Thymus (tissue), 11 donors: ENCODE results near the gene ADAM15. TPM values are rescaled to one million over a fixed set of nuclear protein-coding genes. Genes with fewer than 3 reads are reported as not detected.

Experiments
- DNase-seq, 9 donors: peaks; one replicate each; pipeline ENCODE4 v3.0.0-alpha.2; 2013; ENCODE audit warnings: low spot score in 9 of 9, low read depth in 6 of 9, missing footprints in 1 of 9
- H3K27ac ChIP-seq, 2 donors: one replicate each; pipeline ENCODE4 v1.5.1; 2013; ENCODE audit warnings: control low read depth in 1 of 2, low read depth in 1 of 2, low read length in 1 of 2, mild to moderate bottlenecking in 1 of 2, moderate library complexity in 1 of 2
- H3K27me3 ChIP-seq, 2 donors: one replicate each; pipeline ENCODE4 v1.5.1; 2013; ENCODE audit warnings: low read length in 1 of 2; ENCODE audit not compliant: control insufficient read depth in 2 of 2, insufficient read depth in 1 of 2
- H3K36me3 ChIP-seq, 2 donors: one replicate each; pipeline ENCODE4 v1.5.1; 2013; ENCODE audit warnings: low read length in 1 of 2, mild to moderate bottlenecking in 1 of 2, moderate library complexity in 1 of 2; ENCODE audit not compliant: control insufficient read depth in 2 of 2, insufficient read depth in 2 of 2
- H3K4me1 ChIP-seq, 2 donors: one replicate each; pipeline ENCODE4 v1.5.1; 2013; ENCODE audit warnings: low read length in 2 of 2; ENCODE audit not compliant: control insufficient read depth in 2 of 2, insufficient read depth in 2 of 2
- H3K4me3 ChIP-seq, 2 donors: one replicate each; pipeline ENCODE4 v1.5.1; 2013; ENCODE audit warnings: low read length in 2 of 2, control low read depth in 1 of 2, mild to moderate bottlenecking in 1 of 2
- H3K9me3 ChIP-seq, 2 donors: one replicate each; pipeline ENCODE4 v1.5.1; 2013; ENCODE audit warnings: low read length in 1 of 2, mild to moderate bottlenecking in 1 of 2; ENCODE audit not compliant: control insufficient read depth in 2 of 2, insufficient read depth in 1 of 2
- WGBS: extraction: QIAGEN DNeasy Blood & Tissue Kit; methylation state at CpG from one replicate; pipeline ENCODE4 v1.1.7; 2013; 5-methylcytosine and 5-hydroxymethylcytosine counted together
- polyA plus RNA-seq: library from polyadenylated mRNA; stranded (reverse); fragments of 200-250 nt; gene quantifications from one replicate; pipeline ENCODE4 v1.2.3, GENCODE V29; 2013
- total RNA-seq: library from RNA; stranded (reverse); fragments of 120-200 nt; gene quantifications from one replicate; pipeline ENCODE4 v1.2.4, GENCODE V29; 2013
- donor health status: healthy.

ADAM15 gene
- total and polyA plus RNA-seq, 2 donors = 12.2 to 91.5 TPM

DNA sequence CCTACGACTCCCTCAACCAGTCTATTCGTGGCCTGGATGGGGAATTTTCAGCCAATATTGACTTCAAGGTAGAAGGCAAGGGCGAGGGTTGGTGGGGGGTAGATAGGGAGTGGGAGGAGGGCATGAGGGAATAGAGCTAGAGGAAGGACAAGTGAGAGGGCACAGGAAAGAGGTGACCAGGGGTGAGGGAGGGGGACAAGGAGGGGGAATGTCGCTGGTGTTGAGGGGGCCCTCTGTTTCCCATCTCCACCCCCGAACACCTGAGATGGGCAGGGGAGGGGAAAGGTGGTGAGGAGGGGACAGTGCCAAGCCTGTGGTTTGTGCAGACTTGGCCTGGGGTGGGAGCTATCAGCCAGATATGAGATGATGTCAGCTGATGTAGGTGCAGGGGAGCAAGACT is 8.3 kb upstream of the ADAM15 start:
- Histone ChIP-seq H3K9me3 (no peaks in the 10 kb centered on the region), H3K4me3 (no peak overlapping the region), H3K4me1 (peaks cover 0 to 3% of the 10 kb centered on the region in 2 donors), H3K36me3 (no peaks in the 10 kb centered on the region), H3K27me3 (peaks cover 2 to 70% of the 10 kb centered on the region in 2 donors), H3K27ac (no peak overlapping the region)
- 79% methylated on average over 5 of the region's 5 CpGs for WGBS
- no peak for DNase-seq

DNA sequence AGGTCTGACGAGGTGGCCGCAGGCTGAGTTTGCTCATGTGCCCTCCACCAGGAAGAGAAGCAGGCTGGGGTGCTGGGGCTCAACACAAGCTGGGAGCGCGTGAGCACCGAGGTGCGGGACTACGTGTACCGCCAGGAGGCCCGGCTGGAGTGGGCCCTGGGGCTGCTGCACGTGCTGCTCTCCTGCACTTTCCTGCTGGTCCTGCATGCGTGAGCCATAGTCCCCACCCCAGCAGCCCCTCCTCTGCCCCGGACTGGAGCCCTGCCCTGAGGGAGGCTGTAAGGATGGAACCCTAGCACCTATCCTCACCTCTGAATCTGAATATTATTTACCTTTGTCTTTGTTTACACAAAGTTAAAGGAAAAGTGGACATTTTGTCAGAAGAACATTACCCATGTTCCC is 7.8 kb upstream of the ADAM15 start:
- no peak overlapping the region for H3K4me3 ChIP-seq
- no peak overlapping the region for H3K27ac ChIP-seq
- WGBS = 94% methylated on average over 12 of the region's 12 CpGs
- H3K9me3 ChIP-seq = no peaks in the 10 kb centered on the region
- DNase-seq = no peak
- no peaks in the 10 kb centered on the region for H3K36me3 ChIP-seq
- peaks cover 0 to 6% of the 10 kb centered on the region in 2 donors for H3K4me1 ChIP-seq
- peaks cover 0 to 69% of the 10 kb centered on the region in 2 donors for H3K27me3 ChIP-seq

DNA sequence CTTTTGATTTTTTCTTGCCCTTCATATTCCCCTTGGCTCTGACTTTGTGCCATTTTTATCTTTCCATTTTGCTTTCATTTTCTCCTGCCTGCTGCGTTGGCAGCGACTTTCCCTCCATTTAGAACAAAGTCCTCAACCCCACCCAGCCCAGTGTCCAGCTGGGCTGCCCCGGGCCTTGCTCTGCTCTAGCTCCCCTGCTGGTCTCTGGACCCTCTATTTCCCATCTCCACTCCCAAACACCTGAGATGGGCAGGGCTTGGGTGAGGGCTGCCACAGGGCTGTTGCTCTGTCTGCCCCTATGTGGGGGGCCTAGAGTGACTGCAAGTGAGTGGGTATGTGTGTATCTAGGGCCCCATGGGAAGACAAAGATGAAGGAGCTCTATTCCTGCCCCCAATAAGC is 7.3 kb upstream of the ADAM15 start:
- no peaks in the 10 kb centered on the region for H3K9me3 ChIP-seq
- no peak for DNase-seq
- H3K4me3 ChIP-seq = no peak overlapping the region
- H3K36me3 ChIP-seq = no peaks in the 10 kb centered on the region
- H3K27ac ChIP-seq = no peak overlapping the region
- 95% methylated on average over 3 of the region's 3 CpGs for WGBS
- peaks cover 0 to 6% of the 10 kb centered on the region in 2 donors for H3K4me1 ChIP-seq
- H3K27me3 ChIP-seq = peaks cover 0 to 67% of the 10 kb centered on the region in 2 donors

- WGBS = 92% methylated on average over 6 of the region's 6 CpGs
- H3K4me3 ChIP-seq = no peak overlapping the region
- peaks cover 0 to 65% of the 10 kb centered on the region in 2 donors for H3K27me3 ChIP-seq
- no peak overlapping the region for H3K27ac ChIP-seq
- no peaks in the 10 kb centered on the region for H3K9me3 ChIP-seq
- no peak for DNase-seq
- peaks cover 0 to 6% of the 10 kb centered on the region in 2 donors for H3K4me1 ChIP-seq
- H3K36me3 ChIP-seq = no peaks in the 10 kb centered on the region
These were observed 6.8 kb upstream of the ADAM15 start for GRCh38 chr1:155044365-155044764.

DNA sequence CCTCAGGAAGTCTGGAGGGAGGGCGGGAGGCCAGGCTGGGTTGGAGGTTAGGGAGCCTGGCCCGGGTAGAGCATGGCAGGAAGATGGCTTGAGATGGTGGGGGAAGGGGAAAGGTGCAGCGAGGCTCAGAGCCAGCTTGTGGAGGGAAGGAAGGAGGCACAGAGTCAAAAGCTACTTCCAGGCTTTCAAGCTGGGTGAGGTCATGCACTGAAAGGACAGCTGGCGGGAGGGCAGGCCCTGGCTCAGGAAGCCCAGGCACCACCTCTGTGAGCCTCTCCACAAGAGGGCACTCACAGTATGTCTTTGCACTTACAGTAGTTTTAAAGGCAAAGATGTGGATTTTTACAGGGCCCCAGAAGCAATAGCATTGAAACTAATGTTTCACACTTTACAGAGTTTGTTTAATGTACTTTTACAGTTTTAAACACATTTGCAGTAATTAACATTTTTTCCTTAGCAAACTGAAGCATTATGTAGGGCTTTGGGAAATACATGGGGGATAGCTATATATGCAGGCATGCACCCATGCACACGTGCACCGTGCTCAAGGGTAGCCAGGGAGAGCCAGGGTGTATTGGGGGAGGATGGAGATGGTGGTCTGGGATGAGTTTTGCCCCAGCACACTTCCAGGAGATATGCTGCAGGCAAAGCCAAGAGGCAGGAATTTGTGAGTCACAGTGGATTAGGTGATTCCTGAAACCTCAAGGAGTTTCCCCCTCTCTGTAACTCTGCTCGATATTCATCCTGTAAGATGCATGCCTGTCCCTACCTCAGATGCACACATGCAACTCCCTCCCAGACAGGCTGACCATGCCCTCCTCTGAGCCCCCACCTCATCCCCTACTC is 6.1 kb upstream of the ADAM15 start:
- peak in 5 of 9 donors; percentile 37 to 74 (median 43) for DNase-seq
- Histone ChIP-seq H3K36me3 (no peaks in the 10 kb centered on the region), H3K4me1 (peaks cover 0 to 11% of the 10 kb centered on the region in 2 donors), H3K27me3 (peaks cover 3 to 71% of the 10 kb centered on the region in 2 donors), H3K27ac (no peak overlapping the region), H3K9me3 (peaks cover 0 to 2% of the 10 kb centered on the region in 2 donors), H3K4me3 (no peak overlapping the region)
- WGBS = 63% methylated on average over 7 of the region's 7 CpGs

GRCh38 chr1:155048449-155049334 is 2.4 kb upstream of the ADAM15 start:
- H3K27ac ChIP-seq = no peak overlapping the region
- WGBS = 96% methylated on average over 8 of the region's 8 CpGs
- peaks cover 28 to 84% of the 10 kb centered on the region in 2 donors for H3K27me3 ChIP-seq
- H3K9me3 ChIP-seq = peaks cover 0 to 10% of the 10 kb centered on the region in 2 donors
- no peak for DNase-seq
- H3K4me3 ChIP-seq = no peak overlapping the region
- H3K4me1 ChIP-seq = peaks cover 16 to 35% of the 10 kb centered on the region in 2 donors
- H3K36me3 ChIP-seq = no peaks in the 10 kb centered on the region

- peaks cover 16 to 32% of the 10 kb centered on the region in 2 donors for H3K4me1 ChIP-seq
These were observed 1.2 kb upstream of the ADAM15 start for GRCh38 chr1:155049651-155050559.

DNA sequence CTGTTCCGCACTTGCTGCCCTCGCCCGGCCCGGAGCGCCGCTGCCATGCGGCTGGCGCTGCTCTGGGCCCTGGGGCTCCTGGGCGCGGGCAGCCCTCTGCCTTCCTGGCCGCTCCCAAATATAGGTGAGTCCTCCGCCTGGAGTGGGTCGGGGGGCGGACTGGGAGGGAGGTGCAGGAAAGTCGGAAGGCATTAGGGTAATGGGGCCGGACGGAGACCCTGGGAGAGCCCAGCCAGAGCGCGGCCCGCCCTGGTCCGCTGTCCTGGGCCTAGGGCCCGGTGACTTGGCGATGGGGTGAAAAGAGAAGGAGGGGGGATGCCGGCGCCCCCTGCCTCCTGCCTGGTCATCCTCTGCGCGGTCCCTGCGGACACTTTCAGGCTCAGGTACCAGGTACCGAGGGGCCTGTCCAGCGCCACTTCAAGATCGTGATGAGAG is 243 bp downstream of the ADAM15 start:
- Histone ChIP-seq H3K4me1 (peaks cover 16 to 32% of the 10 kb centered on the region in 2 donors), H3K4me3 (peak overlapping the region; percentile 25 to 60), H3K36me3 (no peaks in the 10 kb centered on the region), H3K27ac (no peak overlapping the region), H3K9me3 (peaks cover 0 to 10% of the 10 kb centered on the region in 2 donors), H3K27me3 (peaks cover 29 to 75% of the 10 kb centered on the region in 2 donors)
- DNase-seq = no peak
- WGBS = 1% methylated on average over 31 of the region's 31 CpGs

More at GRCh38 chr1:155049651-155050559, 1.2 kb upstream of the ADAM15 start:
- Histone ChIP-seq H3K27me3 (peaks cover 29 to 85% of the 10 kb centered on the region in 2 donors), H3K4me3 (peak overlapping the region in 1 of 2 donors; percentile 60), H3K9me3 (peaks cover 0 to 10% of the 10 kb centered on the region in 2 donors), H3K27ac (peak overlapping the region; percentile 57 to 68), H3K36me3 (no peaks in the 10 kb centered on the region)
- peak in 1 of 9 donors; percentile 34 for DNase-seq
- WGBS = 42% methylated on average over 10 of the region's 10 CpGs
